ENCODE measurements around the gene CHST15.

GRCh38 chr10:124066781-124067714, 26.4 kb downstream of the CHST15 start:
- TF ChIP-seq EZH2phosphoT487 (IDR thresholded peaks at IDR 0.05; ENCODE audit: insufficient read depth, low read depth) (no peak), EZH2 (IDR thresholded peaks at IDR 0.05; ENCODE audit: insufficient read depth, poor library complexity, severe bottlenecking) (no peak)
